HepG2 (cell line): ENCODE data around the gene C19orf85. TPM values are rescaled to one million over a fixed set of nuclear protein-coding genes. Genes with fewer than 3 reads are reported as not detected.

Experiments
- ATAC-seq: fragments of 200-7000 bp; cut with Tn5 transposase; 3 replicates; pipeline ENCODE4 v1.9.1; 2020; ENCODE audit warnings: mild to moderate bottlenecking, moderate library complexity
- BruUV-seq: library from RNA; stranded (reverse); fragments of 400-500 nt; replicated peaks from 2 replicates; lab custom pipeline; 2021; lab: Mats Ljungman, UMichigan
- CTCF ChIA-PET: fragments of 300-600 bp; formaldehyde crosslinking; extraction: SDS; loops from one replicate; lab custom pipeline; 2021; ENCODE audit warnings: low total read pairs, inconsistent platforms, low intra/inter-chr PET ratio; lab: Yijun Ruan, JAX
- POLR2A ChIA-PET: fragments of 350-600 bp; sonication (Branson Sonifier 250); formaldehyde crosslinking; loops from one replicate; lab custom pipeline; 2020; ENCODE audit warnings: antibody characterized with exemption, inconsistent platforms; lab: Yijun Ruan, JAX
- DNase-seq: peaks from one replicate; pipeline ENCODE4 v3.0.0-alpha.2; 2015; ENCODE audit warnings: low spot score
- FAIRE-seq: peaks from 3 replicates; lab custom pipeline; 2011; peaks lifted over from hg19 to GRCh38; lab: Jason Lieb, UNC
- H2AFZ ChIP-seq: one replicate; pipeline ENCODE4 v1.6.1; 2011; ENCODE audit warnings: low read length, inconsistent platforms
- H3K27ac ChIP-seq: fragments of 300-600 bp; 3 replicates; pipeline ENCODE4 v1.8.0; 2011; ENCODE audit warnings: mixed run types, mild to moderate bottlenecking, mixed read lengths, low read length, inconsistent platforms; ENCODE audit not compliant: insufficient read depth; ENCODE audit errors: extremely low read length
- H3K27me3 ChIP-seq, 2 experiments: fragments of 200-600 bp in 1 of 2; 2 replicates in 1 of 2; 3 replicates in 1 of 2; pipeline versions ENCODE4 v1.6.0 to v1.8.0; 2011; ENCODE audit warnings: low read length in 2 of 2, mild to moderate bottlenecking in 2 of 2, moderate library complexity in 2 of 2, inconsistent platforms in 1 of 2; ENCODE audit not compliant: insufficient read depth in 2 of 2, control insufficient read depth in 1 of 2
- H3K36me3 ChIP-seq, 2 experiments: fragments of 200-600 bp in 1 of 2; replicated peaks in 1 of 2; 2 replicates in 1 of 2; 3 replicates in 1 of 2; pipeline versions ENCODE4 v1.5.1 to v1.8.0; 2011; ENCODE audit warnings: low read length in 2 of 2, inconsistent platforms in 1 of 2; ENCODE audit not compliant: insufficient read depth in 2 of 2, control insufficient read depth in 1 of 2
- H3K4me1 ChIP-seq: 2 replicates; pipeline ENCODE4 v1.5.1; 2012; ENCODE audit warnings: low read length, inconsistent platforms; ENCODE audit not compliant: insufficient read depth
- H3K4me2 ChIP-seq: 2 replicates; pipeline ENCODE4 v1.6.0; 2011; ENCODE audit warnings: low read depth, low read length, inconsistent platforms
- H3K4me3 ChIP-seq, 3 experiments: fragments of 200-600 bp in 1 of 3; sonication (generic), shearing (Covaris generic) in 1 of 3; replicated peaks in 1 of 3; 2 replicates each; pipeline ENCODE4 v1.5.1; 2011 to 2016; ENCODE audit warnings: low read length in 3 of 3, inconsistent platforms in 2 of 3, low read depth in 2 of 3, mild to moderate bottlenecking in 2 of 3, control low read depth in 1 of 3, mixed read lengths in 1 of 3; ENCODE audit not compliant: insufficient read depth in 1 of 3
- H3K79me2 ChIP-seq: one replicate; pipeline ENCODE4 v1.6.1; 2011; ENCODE audit warnings: low read length, inconsistent platforms; ENCODE audit not compliant: insufficient read depth
- H3K9ac ChIP-seq: 2 replicates; pipeline ENCODE4 v1.6.0; 2011; ENCODE audit warnings: mild to moderate bottlenecking, low read depth, low read length, inconsistent platforms; ENCODE audit not compliant: insufficient read depth
- H3K9me3 ChIP-seq: 2 replicates; pipeline ENCODE4 v1.5.1; 2012; ENCODE audit warnings: mild to moderate bottlenecking, low read length
- H4K20me1 ChIP-seq: 2 replicates; pipeline ENCODE4 v1.6.0; 2011; ENCODE audit warnings: inconsistent platforms, mild to moderate bottlenecking, low read length, moderate library complexity; ENCODE audit not compliant: insufficient read depth
- ARID5B ChIP-seq: IDR thresholded peaks from 2 replicates; pipeline ENCODE4 v1.4.0; 2020; ENCODE audit warnings: mild to moderate bottlenecking, missing genetic modification reagents
- HOXA3 ChIP-seq: sonication (generic); formaldehyde crosslinking; IDR thresholded peaks from 2 replicates; pipeline ENCODE4 v1.5.0; 2020; ENCODE audit warnings: missing genetic modification reagents
- KDM6A ChIP-seq: IDR thresholded peaks from 2 replicates; pipeline ENCODE4 v1.6.1; 2016; ENCODE audit warnings: low read depth
- MAFG ChIP-seq: sonication (generic); formaldehyde crosslinking; IDR thresholded peaks from 2 replicates; pipeline ENCODE4 v1.5.1; 2020; ENCODE audit warnings: mild to moderate bottlenecking, missing genetic modification reagents
- MLX ChIP-seq: IDR thresholded peaks from 2 replicates; pipeline ENCODE4 v1.6.1; 2016
- SAP130 ChIP-seq: IDR thresholded peaks from 2 replicates; pipeline ENCODE4 v1.6.1; 2016; ENCODE audit warnings: low read depth
- SIN3B ChIP-seq: fragments of 150-350 bp; IDR thresholded peaks from 2 replicates; pipeline ENCODE4 v1.6.1; 2014; ENCODE audit warnings: low read length
- ZNF253 ChIP-seq: sonication (generic); formaldehyde crosslinking; IDR thresholded peaks from 2 replicates; pipeline ENCODE4 v1.8.0; 2022; ENCODE audit warnings: mild to moderate bottlenecking, missing genetic modification reagents, borderline replicate concordance
- ZNF260 ChIP-seq: sonication (generic); formaldehyde crosslinking; IDR thresholded peaks from 2 replicates; pipeline ENCODE4 v1.4.0; 2020; ENCODE audit warnings: missing genetic modification reagents, low read depth, mild to moderate bottlenecking, borderline replicate concordance
- ZNF331 ChIP-seq: sonication (generic); formaldehyde crosslinking; IDR thresholded peaks from 2 replicates; pipeline ENCODE4 v1.4.0; 2020; ENCODE audit warnings: missing genetic modification reagents
- ZNF724P ChIP-seq: sonication (generic); formaldehyde crosslinking; IDR thresholded peaks from 2 replicates; pipeline ENCODE4 v1.8.0; 2022; ENCODE audit warnings: missing genetic modification reagents, borderline replicate concordance
- WGBS: methylation state at CpG from one replicate; pipeline ENCODE4 v1.1.6; 2017; ENCODE audit warnings: low lambda C conversion rate; 5-methylcytosine and 5-hydroxymethylcytosine counted together
- in situ Hi-C: cut with HindIII; loops from 2 replicates; pipeline ENCODE4 v1.10.0; 2017; ENCODE audit warnings: low pct_unique_long_range_greater_than_20kb; ENCODE audit not compliant: extremely low pct_ligation_motif_present
- intact Hi-C: fragments of 100-400 bp; cut with micrococcal nuclease; formaldehyde crosslinking; loops from one replicate; pipeline ENCODE4 v1.10.0; 2022; ENCODE audit not compliant: unreplicated experiment
- polyA plus RNA-seq, 8 experiments: library from polyadenylated mRNA; depleted of rRNA in 3 of 8; stranded (reverse) in 7 of 8; unstranded in 1 of 8; fragments of >200 nt; fragmentation: Illumina TruSeq in 4 of 8; extraction: Trizol in 4 of 8; gene quantifications; 2 replicates each; pipeline versions ENCODE4 v1.2.1 to v1.2.3, GENCODE V29; 2011 to 2016; ENCODE audit warnings: low read depth in 4 of 8, missing spikeins in 1 of 8, mixed read lengths in 1 of 8; ENCODE audit not compliant: insufficient read depth in 1 of 8
- total RNA-seq, 5 experiments: library from RNA; depleted of rRNA; stranded (reverse); fragments of >200 nt; fragmentation: Illumina TruSeq; extraction: Trizol; gene quantifications; 2 replicates each; pipeline ENCODE4 v1.2.3, GENCODE V29; 2016; ENCODE audit warnings: low read depth in 1 of 5
- TF ChIP-seq, protein P1 (sequence below): sonication (generic); formaldehyde crosslinking; IDR thresholded peaks from 2 replicates; pipeline ENCODE4 v1.4.0; 2020; ENCODE audit warnings: missing genetic modification reagents

The C19orf85 gene
- total and polyA plus RNA-seq, 2 of the 13 experiments (the other 11 are each of a cell fraction or from before 2014, with no cell fraction given), result not detected

GRCh38 chr19:55493645-55494171, 29.2 kb upstream of the C19orf85 start:
- no peak for DNase-seq
- Histone ChIP-seq H3K27ac (no peak overlapping the region), H3K4me1 (peaks cover 1% of the 10 kb centered on the region; the same call in 1 of the 2 replicates), H3K9ac (no peak overlapping the region), H3K36me3 (no peaks in the 10 kb centered on the region), H3K27me3 (peaks cover 18 to 79% of the 10 kb centered on the region in 2 experiments), H3K79me2 (no peaks in the 10 kb centered on the region), H2AFZ (no peak overlapping the region), H3K9me3 (no peaks in the 10 kb centered on the region)
- POLR2A ChIA-PET, result interaction anchor here (1.2 to 1.6 kb wide), 2 partner anchors 8 to 11 kb away, joined by 3 to 5 read pairs; partner anchors contain the start of gene NAT14
- 9% methylated on average over 5 of the region's 38 CpGs for WGBS
- intact Hi-C loops, result no loop called here
- CTCF ChIA-PET, result no interaction called here
- no peak for FAIRE-seq
- BruUV-seq, result no TSS peak
- no peak for ATAC-seq
- TF ChIP-seq ZNF724P (CRISPR knock-in tag), result no peak
- TF ChIP-seq, all 625 proteins: peak for 0
- Histone ChIP-seq H4K20me1 (no peaks in the 10 kb centered on the region), H3K4me3 (no peak overlapping the region), H3K4me2 (no peak overlapping the region)
- in situ Hi-C loops, result no loop called here

DNA sequence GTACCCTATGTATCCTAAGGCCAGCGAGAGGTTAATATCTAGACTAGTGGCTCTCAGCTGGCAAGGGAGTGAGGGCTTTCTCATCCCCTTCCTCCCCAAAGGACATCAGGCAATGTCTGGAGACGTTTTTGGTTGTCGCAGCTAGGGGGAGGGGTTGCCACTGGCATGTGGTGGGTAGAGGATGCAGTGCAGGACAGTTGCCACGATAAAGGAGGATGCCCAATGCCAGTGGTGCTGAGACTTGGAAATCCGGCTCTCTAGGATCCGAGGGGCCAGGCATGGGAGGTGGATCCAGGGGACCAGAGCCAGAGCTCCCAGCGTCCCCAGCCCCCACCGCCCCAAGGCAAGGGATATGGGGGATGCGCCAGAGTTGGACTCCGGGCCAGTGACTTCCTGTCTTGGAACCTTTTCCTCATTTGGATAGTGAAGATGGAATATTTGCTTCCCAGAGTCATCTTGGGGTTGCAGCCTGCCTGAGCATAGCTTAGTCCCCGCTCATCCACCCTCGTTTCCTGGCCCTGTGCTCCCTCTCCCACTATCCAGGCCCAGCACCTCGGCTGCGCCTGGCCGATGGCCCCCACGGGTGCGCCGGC, 28.6 kb upstream of the C19orf85 start:
- Histone ChIP-seq H3K27ac (no peak overlapping the region), H3K27me3 (peaks cover 19 to 74% of the 10 kb centered on the region in 2 experiments), H3K36me3 (no peaks in the 10 kb centered on the region), H3K79me2 (no peaks in the 10 kb centered on the region), H3K4me3 (no peak overlapping the region), H2AFZ (no peak overlapping the region), H4K20me1 (no peaks in the 10 kb centered on the region), H3K4me2 (no peak overlapping the region), H3K9me3 (no peaks in the 10 kb centered on the region), H3K4me1 (peaks cover 6% of the 10 kb centered on the region; the same call in 1 of the 2 replicates), H3K9ac (no peak overlapping the region)
- intact Hi-C loops, result no loop called here
- no peak for DNase-seq
- POLR2A ChIA-PET, result interaction anchor here (1.6 kb wide), 1 partner anchor 11 kb away, joined by 5 read pairs; no protein-coding TSS in a partner anchor
- BruUV-seq, result no TSS peak
- no peak for ATAC-seq
- CTCF ChIA-PET, result no interaction called here
- in situ Hi-C loops, result no loop called here
- WGBS, result 34% methylated on average over 12 of the region's 18 CpGs
- FAIRE-seq, result no peak
- TF ChIP-seq ZNF331 (no peak), ZNF260 (no peak), ARID5B (no peak), MLX (CRISPR knock-in tag) (no peak), HOXA3 (CRISPR knock-in tag) (no peak), MAFG (CRISPR knock-in tag) (no peak), KDM6A (CRISPR knock-in tag) (no peak), ZNF253 (CRISPR knock-in tag) (no peak), SIN3B (no peak), SAP130 (CRISPR knock-in tag) (no peak)
- TF ChIP-seq, protein P1, sequence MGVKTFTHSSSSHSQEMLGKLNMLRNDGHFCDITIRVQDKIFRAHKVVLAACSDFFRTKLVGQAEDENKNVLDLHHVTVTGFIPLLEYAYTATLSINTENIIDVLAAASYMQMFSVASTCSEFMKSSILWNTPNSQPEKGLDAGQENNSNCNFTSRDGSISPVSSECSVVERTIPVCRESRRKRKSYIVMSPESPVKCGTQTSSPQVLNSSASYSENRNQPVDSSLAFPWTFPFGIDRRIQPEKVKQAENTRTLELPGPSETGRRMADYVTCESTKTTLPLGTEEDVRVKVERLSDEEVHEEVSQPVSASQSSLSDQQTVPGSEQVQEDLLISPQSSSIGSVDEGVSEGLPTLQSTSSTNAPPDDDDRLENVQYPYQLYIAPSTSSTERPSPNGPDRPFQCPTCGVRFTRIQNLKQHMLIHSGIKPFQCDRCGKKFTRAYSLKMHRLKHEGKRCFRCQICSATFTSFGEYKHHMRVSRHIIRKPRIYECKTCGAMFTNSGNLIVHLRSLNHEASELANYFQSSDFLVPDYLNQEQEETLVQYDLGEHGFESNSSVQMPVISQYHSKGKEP (CRISPR knock-in tag), result no peak
